SK-MEL-5 (cell line): ENCODE measurements around the gene NSF. TPM values are rescaled to one million over a fixed set of nuclear protein-coding genes. Genes with fewer than 3 reads are reported as not detected.
"Not testable (repeated sequence)": the region's sequence is repeated elsewhere in the genome, so short reads cannot be mapped to it uniquely, and the experiment has no call there.

Experiments
- DNase-seq: peaks from one replicate; pipeline ENCODE4 v3.0.0-alpha.2; 2016; ENCODE audit warnings: low read depth, low spot score
- in situ Hi-C: cut with HindIII; loops from 2 replicates; pipeline ENCODE4 v1.10.0; 2016; ENCODE audit warnings: low sequenced_read_pairs, high pct_unique_total_duplicates, low pct_unique_long_range_greater_than_20kb
- total RNA-seq: library from RNA; depleted of rRNA; stranded (reverse); fragments of >200 nt; shearing (Covaris generic); gene quantifications from 2 replicates; pipeline ENCODE4 v1.2.3, GENCODE V29; 2014

Gene NSF
- total RNA-seq, 1 experiment from 2014 or later, result 48.5 TPM

- in situ Hi-C loops, DNase-seq: not testable (repeated sequence)
These were observed 28.5 kb downstream of the NSF start for GRCh38 chr17:46618975-46619374.

DNA sequence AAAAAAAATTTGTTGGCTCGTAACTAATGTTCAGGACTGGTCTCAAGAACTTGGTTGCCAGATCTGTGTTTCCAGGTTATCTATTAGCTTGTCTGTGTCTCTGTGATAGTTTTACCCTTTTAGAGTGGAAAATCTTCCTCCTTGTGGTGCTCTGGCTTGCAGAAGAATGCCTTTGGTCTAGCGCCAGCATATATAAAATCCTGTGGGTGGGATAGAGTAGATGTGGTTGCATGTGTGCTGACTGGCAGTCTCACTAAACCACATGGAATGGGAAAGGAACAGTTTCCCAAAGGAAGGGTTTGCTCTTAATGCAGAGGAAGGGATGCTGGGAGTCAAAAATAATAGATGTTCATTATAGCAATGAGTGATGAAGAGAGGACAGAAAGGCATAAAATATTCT, 33.3 kb downstream of the NSF start:
- DNase-seq, in situ Hi-C loops: not testable (repeated sequence)

GRCh38 chr17:46624726-46625125, 34.3 kb downstream of the NSF start:
- in situ Hi-C loops, DNase-seq: not testable (repeated sequence)

DNA sequence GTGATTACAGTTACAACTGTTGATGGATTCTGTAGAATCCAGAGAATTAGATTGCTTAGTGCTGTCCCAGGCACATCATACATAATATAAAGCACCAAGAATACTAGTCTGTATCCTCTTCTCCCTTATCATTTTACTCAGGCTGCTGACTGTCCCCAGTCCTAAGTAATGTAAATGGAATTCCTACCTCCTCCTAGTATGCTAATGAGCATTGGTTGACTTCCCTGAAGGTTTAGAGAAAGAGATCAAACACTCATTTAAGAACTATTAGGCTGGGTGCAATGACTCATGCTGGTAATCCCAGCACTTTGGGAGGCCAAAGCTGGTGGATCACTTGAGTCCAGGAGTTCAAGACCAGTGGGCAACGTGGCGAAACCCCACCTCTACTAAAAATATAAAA, 37.0 kb downstream of the NSF start:
- in situ Hi-C loops, DNase-seq: not testable (repeated sequence)

- DNase-seq, in situ Hi-C loops: not testable (repeated sequence)
These were observed 38.4 kb downstream of the NSF start for GRCh38 chr17:46628753-46629436.

GRCh38 chr17:46632146-46632545, 41.7 kb downstream of the NSF start:
- DNase-seq, in situ Hi-C loops: not testable (repeated sequence)

DNA sequence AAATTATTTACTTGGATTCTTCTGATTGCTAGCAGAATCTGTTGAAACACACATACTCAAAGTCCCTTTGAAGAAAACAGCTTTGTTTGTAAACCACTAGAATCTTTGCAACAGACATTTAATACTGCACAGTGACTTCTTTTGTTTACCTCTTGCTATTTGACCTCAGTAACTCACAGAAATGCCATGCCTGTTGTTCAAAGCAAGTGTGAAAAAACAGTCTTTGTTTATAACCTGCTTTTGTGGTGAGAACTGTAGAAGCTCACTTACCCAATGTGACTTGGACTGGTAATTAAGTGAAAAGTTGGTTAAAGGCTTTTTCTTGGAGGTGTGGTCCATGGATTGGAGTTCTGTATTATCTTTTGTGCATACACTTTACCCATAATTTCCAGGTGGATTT, 44.4 kb downstream of the NSF start:
- DNase-seq, in situ Hi-C loops: not testable (repeated sequence)

DNA sequence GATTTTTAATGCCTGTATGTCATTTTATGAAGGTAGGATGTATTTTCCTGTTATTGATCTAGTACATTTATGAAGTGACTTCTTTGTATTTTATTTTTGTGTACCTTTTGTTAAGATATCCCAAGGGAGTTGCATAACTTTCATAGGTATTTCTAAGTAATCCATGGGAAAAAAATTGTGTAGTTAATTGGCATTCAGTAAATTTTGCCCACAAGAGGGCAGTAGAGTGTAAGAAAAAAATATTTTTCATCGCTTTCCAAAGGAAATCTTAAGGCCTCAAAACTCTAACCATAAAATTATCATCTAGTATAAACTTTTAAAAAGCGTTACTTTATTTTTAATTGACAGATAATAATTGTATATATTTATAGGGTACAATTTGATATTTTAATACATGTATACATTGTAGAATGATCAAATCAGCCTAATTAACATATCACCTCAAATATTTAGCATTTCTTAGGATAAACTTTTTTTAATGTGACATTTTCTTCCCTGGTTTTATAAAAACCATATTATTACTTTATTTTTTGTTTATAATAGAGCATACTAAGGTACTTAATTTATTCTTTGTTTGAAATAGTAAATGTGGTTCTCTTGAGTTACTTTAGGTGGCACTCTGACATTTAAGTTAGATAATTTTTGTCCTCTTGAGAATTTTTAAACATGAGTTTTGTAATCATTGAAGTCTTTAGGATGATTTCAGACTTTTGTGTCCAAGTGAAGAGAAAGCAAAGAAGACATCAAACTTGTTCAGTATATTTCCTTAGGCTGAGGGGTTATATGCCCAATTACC, 51.6 kb downstream of the NSF start:
- DNase-seq, in situ Hi-C loops: not testable (repeated sequence)

DNA sequence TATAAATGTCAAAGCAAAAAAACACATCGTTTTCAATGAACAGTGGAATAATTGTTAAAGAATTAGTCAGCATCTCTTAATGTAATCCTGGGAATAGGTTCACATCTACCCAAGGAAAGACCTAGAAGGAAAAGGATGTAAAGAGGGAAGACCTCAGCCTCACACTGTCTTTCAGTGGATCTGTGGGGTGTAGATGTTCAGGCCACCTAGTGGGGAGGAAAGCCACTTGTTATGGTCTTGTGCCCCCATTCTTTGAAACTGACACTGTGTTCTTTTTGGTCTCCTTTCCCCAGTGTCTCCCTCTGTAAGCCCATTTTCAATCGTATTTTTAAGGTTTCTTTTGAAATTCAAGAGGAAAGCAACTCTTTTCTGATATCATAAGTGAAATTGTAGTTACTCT, 56.8 kb downstream of the NSF start:
- in situ Hi-C loops, DNase-seq: not testable (repeated sequence)

DNA sequence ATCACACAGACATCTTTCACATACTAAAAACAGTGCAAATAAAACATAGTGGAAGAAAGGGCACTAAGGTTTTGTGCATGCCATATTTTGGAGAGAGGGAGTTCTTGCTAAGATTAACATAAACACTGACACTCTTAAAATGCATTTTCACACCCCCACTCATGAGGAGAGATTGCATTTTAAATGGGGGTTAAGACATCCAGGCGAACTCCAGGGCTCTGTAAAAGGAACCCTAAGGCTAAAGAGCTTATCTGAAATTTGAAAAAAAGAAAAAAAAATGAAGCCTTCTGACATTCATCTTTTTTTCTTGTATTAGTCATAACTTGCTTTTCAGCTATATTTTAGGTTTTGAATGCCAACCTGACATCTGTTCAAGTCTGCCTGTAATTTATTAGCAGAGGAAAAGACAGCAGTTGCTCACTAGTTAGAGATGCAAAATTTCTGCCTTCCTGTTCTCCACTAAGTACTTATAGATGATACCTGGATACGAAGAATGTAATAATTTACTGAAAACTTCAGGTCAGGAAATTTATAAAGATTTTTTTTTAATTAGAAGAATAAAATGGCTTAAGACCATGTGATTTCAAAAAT, 57.3 kb downstream of the NSF start:
- in situ Hi-C loops, DNase-seq: not testable (repeated sequence)

- in situ Hi-C loops, DNase-seq: not testable (repeated sequence)
These were observed 58.8 kb downstream of the NSF start for GRCh38 chr17:46649246-46649645.

- in situ Hi-C loops, DNase-seq: not testable (repeated sequence)
These were observed 61.7 kb downstream of the NSF start for GRCh38 chr17:46652024-46652643.

DNA sequence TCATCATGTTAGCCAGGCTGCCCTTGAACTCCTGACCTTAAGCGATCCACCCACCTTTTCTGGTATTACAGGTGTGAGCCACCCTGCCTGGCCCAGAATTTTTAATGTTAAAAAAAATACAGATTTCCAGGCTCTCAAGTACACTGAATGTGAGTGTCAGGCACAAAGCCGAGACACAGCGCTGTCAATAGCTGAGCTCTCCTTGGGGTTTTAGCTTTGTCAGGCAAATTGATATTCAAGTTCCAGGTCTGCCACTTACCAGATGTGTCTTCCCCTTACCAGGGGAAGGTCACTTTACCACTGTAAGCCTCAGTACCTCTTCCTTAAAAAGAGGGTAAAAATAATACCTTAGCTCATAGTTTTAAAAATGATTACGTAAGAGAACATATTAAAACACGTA, 67.8 kb downstream of the NSF start:
- DNase-seq, in situ Hi-C loops: not testable (repeated sequence)

GRCh38 chr17:46659702-46660101, 69.2 kb downstream of the NSF start:
- DNase-seq, in situ Hi-C loops: not testable (repeated sequence)

- DNase-seq, in situ Hi-C loops: not testable (repeated sequence)
These were observed 72.7 kb downstream of the NSF start for GRCh38 chr17:46663123-46663522.

- in situ Hi-C loops, DNase-seq: not testable (repeated sequence)
These were observed 73.1 kb downstream of the NSF start for GRCh38 chr17:46663552-46663951.

DNA sequence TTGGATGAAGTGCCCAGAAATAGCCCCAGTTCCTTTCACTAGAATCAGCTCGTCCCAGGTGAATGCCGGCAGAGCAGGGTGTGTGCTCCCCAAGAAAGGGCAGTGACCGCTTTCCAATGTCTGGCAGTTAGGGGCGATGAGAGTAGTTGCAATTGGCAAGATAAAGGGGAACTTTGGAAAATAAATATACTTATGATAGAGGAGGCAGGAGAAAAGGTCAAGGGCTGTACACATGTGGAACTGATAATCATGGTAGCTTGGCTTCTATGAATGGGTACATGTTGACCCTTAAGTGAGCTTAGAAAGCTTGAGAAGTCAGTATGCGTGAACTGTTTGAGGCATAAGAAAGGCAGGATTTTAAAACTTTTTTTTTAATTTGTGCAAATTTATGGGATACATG, 75.5 kb downstream of the NSF start:
- DNase-seq, in situ Hi-C loops: not testable (repeated sequence)

GRCh38 chr17:46670789-46671188, 80.3 kb downstream of the NSF start:
- in situ Hi-C loops, DNase-seq: not testable (repeated sequence)
